HG02884 (cell line): ENCODE results near the gene POLH.
"Not testable (repeated sequence)": the region's sequence is repeated elsewhere in the genome, so short reads cannot be mapped to it uniquely, and the experiment has no call there.

ENCODE experiments used
- ATAC-seq: cut with Tn5 transposase; IDR thresholded peaks from one replicate; pipeline ENCODE4 v1.9.1; 2021; ENCODE audit warnings: mild to moderate bottlenecking, moderate library complexity; ENCODE audit not compliant: unreplicated experiment

Gene POLH

DNA sequence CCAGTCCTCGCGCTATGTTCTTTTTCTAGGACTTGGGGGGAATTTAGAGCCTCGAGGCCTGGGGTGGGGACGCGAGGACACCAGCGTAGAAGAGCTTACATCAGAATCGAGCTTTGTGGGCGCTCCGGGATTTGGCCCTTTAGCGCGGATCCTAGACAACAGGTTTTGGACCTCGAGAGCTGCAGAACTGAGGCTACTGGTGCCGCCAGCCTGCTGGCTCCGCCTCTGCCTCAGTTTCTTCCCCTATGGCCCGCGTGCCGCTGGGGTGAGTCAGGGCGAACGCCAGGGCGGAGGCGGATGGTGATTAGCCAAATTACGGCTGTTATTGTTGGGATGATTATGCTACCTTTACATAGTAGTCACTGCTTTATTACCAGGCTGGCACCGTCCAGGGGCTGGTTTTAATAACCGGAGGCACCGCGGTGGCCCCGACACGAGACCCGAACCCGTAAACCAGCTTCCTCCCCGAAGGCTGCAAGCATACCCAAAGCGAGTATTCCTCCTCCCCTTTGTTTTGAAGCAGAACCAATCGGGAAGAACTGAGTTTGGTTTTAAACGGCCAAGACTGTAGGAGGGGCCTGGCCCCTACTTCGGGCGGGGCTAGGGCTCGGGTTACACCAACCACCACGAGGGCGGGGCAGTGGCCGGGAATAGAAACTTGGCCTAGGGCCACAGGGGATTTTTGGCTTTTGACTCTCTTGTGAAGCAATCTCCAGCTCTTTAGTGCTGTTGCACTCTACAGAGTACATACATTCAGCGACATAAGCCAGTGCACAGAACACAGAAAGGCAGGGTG lies 53.7 kb downstream of the POLH start:
- ATAC-seq, result peak; percentile 64

DNA sequence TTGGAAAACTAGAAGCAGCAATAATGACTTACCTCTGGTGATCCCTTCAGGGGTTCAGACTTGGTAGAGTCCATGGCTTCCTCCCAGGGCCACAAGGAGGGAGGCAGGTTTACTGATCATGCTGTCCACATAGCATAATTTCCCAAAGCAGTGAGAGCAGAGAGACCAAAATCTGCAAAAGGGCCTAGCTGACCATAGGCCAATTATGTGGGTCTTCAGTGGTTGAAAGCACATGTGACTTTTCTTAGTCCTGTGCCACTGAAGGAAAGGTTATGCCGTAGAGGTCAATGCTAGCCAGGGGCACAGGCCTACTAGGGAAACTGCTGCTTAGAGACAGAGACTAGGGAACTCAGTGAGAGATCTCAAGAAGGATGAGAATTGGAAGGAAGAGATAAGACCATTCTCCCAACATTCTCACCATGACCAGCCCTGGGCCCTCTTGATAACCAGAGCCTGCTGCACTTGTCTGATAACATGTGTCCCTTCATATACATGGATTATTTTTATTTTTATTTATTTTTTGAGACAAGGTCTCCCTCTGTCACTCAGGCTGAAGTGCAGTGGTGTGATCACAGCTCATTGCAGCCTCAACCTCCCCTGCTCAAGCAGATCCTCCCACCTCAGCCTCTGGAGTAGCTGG lies 55.1 kb downstream of the POLH start:
- no peak for ATAC-seq

- not testable (repeated sequence) for ATAC-seq
Measured at GRCh38 chr6:43633002-43633401, 57.0 kb downstream of the POLH start.

GRCh38 chr6:43634702-43635303 lies 58.8 kb downstream of the POLH start:
- no peak for ATAC-seq

DNA sequence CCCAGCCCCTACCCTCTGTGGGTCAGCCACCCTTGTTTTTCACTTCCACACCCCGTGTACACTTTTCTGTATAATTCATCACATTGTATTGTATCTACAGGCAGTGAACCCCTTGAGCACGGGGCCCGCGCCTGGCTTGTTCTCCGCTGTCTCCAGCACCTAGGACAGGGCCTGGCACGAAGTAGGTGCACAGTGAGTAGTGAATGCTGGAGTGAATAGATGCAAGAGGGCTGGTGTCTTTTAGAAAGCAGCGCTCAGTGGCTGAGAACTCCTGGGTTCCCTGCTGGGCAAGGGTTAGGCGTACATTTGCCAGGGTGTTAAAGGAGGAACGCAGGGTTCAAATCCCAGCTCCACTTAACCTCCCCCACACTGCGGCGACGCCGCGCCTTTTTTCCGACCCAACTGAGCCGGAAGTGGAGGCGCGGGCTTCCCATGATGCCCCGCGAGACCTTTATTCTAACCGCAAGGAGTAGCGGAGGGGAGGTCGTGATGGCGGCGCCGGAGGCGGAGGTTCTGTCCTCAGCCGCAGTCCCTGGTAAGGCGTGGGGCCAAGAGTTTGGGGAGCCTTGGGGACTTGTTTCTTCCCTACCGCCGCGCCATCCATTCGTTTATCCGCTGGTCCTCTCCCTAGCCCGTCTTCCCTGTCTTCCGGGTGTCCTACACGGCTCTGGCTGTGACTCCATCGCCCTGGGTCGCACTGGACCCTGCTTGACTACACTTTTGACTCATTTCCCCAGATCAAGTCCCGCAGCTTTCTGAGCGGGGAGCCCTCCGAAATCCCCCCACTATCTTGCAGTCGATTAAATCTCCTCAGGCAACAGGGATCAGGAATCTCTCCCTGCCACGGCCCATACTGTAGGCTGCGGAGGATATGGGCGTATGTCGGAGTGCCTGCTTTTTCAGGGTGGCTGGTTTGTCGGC lies 59.7 kb downstream of the POLH start, which contains the start of gene MAD2L1BP:
Gene MAD2L1BP, plus strand, starts transcription at position 454 of the 921 bp plus-strand sequence. Its CDS starts 36 bp downstream, at position 490.
- ATAC-seq, result peak; percentile 87

GRCh38 chr6:43636308-43636659 lies 60.3 kb downstream of the POLH start:
- ATAC-seq, result no peak

DNA sequence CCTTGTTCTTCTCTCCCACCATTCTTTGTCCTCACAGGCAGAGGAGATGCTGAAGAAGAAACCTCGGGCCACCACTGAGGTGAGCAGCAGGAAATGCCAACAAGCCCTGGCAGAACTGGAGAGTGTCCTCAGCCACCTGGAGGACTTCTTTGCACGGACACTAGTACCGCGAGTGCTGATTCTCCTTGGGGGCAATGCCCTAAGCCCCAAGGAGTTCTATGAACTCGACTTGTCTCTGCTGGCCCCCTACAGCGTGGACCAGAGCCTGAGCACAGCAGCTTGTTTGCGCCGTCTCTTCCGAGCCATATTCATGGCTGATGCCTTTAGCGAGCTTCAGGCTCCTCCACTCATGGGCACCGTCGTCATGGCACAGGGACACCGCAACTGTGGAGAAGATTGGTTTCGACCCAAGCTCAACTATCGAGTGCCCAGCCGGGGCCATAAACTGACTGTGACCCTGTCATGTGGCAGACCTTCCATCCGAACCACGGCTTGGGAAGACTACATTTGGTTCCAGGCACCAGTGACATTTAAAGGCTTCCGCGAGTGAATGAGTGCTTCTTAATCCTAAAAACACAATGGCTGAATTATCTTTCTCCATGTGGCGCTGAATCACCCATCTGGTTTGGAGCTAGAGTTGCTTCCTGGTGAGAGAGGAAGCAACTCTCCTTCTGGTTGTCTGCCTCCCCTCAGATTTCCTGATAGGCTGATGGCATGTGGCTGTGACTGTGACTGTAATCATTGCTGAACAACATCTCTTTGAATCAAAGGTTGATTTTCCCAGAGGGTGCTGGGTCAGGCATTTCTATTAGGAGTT lies 64.2 kb downstream of the POLH start:
- ATAC-seq, result no peak

DNA sequence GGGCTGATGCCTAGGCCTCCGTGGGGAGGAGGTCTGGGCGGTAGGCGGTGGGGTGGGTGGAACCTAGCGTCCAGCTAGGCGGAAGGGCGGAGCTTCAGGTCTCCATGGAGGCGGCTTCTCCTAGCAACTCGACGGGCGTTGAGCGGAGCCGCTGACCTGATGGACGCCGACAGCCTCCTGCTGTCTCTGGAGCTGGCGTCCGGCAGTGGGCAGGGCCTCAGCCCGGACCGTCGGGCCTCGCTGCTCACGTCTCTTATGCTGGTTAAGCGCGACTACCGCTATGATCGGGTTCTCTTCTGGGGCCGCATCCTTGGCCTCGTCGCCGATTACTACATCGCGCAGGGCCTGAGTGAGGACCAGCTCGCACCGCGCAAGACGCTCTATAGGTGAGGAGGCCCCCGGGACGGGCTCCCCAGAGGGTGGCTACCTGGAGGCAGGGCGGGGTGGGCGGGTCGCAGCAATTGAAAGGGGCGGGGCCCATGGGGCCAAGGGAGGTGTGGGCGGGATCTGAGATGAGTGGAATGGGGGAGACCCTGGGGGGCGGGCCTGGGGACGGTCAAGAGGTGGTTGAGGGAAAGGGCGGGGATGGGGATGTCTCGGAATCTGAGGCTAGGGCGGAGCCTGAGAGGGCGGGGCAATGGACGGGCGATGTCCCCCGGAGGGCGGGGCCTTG lies 69.1 kb downstream of the POLH start, which contains the start of gene RSPH9:
Gene RSPH9, plus strand, starts transcription at position 97 of the 673 bp plus-strand sequence. Its CDS starts 63 bp downstream, at position 160.
- ATAC-seq, result peak; percentile 57

- no peak for ATAC-seq
Measured at GRCh38 chr6:43645613-43645964, 69.6 kb downstream of the POLH start.

DNA sequence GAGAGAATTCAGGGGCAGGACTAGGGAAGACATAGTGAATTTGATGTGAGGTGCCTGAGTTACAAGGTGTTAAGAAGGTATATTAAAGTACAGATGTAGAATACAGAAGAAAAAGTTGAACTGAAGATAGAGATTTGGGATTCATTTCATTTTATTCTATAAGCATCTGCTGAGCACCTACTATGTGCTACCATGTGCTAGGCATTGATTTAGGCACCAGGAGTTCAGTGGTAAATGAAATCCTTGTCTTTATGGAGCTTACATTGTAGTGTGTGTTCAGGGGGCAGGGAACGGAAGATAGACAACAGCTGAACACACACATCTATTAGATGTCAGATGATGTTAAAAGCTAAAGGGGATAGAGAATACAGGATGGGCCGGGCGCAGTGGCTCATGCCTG lies 71.6 kb downstream of the POLH start:
- ATAC-seq, result no peak

GRCh38 chr6:43648248-43648647 lies 72.3 kb downstream of the POLH start:
- ATAC-seq, result no peak

- ATAC-seq, result not testable (repeated sequence)
Measured at GRCh38 chr6:43652822-43653221, 76.8 kb downstream of the POLH start.

- no peak for ATAC-seq
Measured at GRCh38 chr6:43657221-43657802, 81.3 kb downstream of the POLH start.

GRCh38 chr6:43658161-43658560 lies 82.2 kb downstream of the POLH start:
- ATAC-seq, result no peak

- ATAC-seq, result not testable (repeated sequence)
Measured at GRCh38 chr6:43662948-43663347, 87.0 kb downstream of the POLH start.
